Upper lobe of left lung (tissue), 6 donors: ENCODE data around the gene INSRR. TPM values are rescaled to one million over a fixed set of nuclear protein-coding genes. Genes with fewer than 3 reads are reported as not detected.
A peak's percentile ranks its signal among the peaks of the same experiment; 100 is the strongest.

Experiments used
- ATAC-seq, 2 donors: fragments of 200-7000 bp; cut with Tn5 transposase; one replicate each; pipeline ENCODE4 v1.9.1; 2022; ENCODE audit warnings: mild to moderate bottlenecking in 2 of 2, moderate library complexity in 2 of 2; ENCODE audit not compliant: low FRiP score in 2 of 2
- DNase-seq, 2 donors: peaks; one replicate each; pipeline ENCODE4 v3.0.0-alpha.2; 2019 to 2020
- H3K27ac ChIP-seq, 4 donors: fragments of 200-600 bp; sonication (generic); one replicate each; pipeline ENCODE4 v1.5.1; 2016 to 2019
- H3K27me3 ChIP-seq, 4 donors: fragments of 200-600 bp; sonication (generic); one replicate each; pipeline ENCODE4 v1.5.1; 2017 to 2019
- H3K36me3 ChIP-seq, 4 donors: fragments of 200-600 bp; sonication (generic); one replicate each; pipeline ENCODE4 v1.5.1; 2016 to 2019
- H3K4me1 ChIP-seq, 4 donors: fragments of 200-600 bp; sonication (generic); one replicate each; pipeline ENCODE4 v1.5.1; 2018 to 2019
- H3K4me3 ChIP-seq, 4 donors: fragments of 200-600 bp; sonication (generic); one replicate each; pipeline ENCODE4 v1.5.1; 2017 to 2019; ENCODE audit warnings: mild to moderate bottlenecking in 2 of 4, moderate library complexity in 1 of 4
- H3K9me3 ChIP-seq, 4 donors: fragments of 200-600 bp; sonication (generic); one replicate each; pipeline ENCODE4 v1.5.1; 2018 to 2019
- EP300 ChIP-seq, 4 donors: sonication (generic); formaldehyde crosslinking; IDR thresholded peaks; one replicate each; pipeline ENCODE4 v1.5.1; 2017; ENCODE audit warnings: antibody characterized with exemption in 4 of 4, control low read depth in 2 of 4
- POLR2A ChIP-seq, 4 donors: fragments of 450-650 bp; IDR thresholded peaks; one replicate each; pipeline ENCODE4 v1.5.1; 2016 to 2017; ENCODE audit warnings: antibody characterized with exemption in 4 of 4, mild to moderate bottlenecking in 2 of 4
- POLR2AphosphoS5 ChIP-seq, 2 donors: sonication (generic); formaldehyde crosslinking; IDR thresholded peaks; one replicate each; pipeline ENCODE4 v1.5.1; 2017; ENCODE audit warnings: antibody characterized with exemption in 2 of 2
- WGBS, 2 donors: methylation state at CpG; one replicate each; pipeline ENCODE4 v1.1.5; 2017 to 2018; 5-methylcytosine and 5-hydroxymethylcytosine counted together
- total RNA-seq, 6 donors: library from RNA; depleted of rRNA in 4 of 6; stranded (reverse); fragments of >200 nt in 4 of 6; gene quantifications; one replicate each; pipeline versions ENCODE4 v1.1.0 to v1.2.1, GENCODE V29; 2016 to 2021
- TF ChIP-seq, protein P1 (sequence below), 6 experiments: fragments of 450-650 bp in 4 of 6; fragments of 200-600 bp in 2 of 6; sonication (generic) in 2 of 6; IDR thresholded peaks; one replicate each; pipeline ENCODE4 v1.5.1; 2016 to 2019; ENCODE audit warnings: antibody characterized with exemption in 6 of 6
- donor health status: DM: no; HTN: no; CAD: no; lungs with moderate emphysema.
- donor health status: DM: no; HTN: yes; CAD: no; lungs with severe emphysema.

The INSRR gene
- total RNA-seq, 6 donors from 2014 or later = 0.03 to 0.22 TPM; not detected in 4

DNA sequence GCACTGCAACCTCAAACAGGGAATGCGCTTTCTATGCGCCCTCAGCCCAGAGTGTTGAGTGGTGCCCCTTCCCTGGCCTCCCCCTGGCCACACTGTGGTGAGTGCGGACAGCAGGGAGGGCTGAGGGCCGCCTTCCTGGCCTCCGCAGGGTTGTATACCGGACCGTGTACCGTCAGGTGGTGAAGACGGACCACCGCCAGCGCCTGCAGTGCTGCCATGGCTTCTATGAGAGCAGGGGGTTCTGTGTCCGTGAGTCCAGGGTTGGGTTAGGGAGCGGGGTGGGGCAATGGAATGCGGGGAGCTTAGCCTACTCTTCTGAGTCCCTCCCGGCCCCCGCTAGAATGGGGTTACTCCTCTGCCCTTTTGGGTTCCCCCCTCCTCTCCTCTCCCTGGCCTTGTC lies 46.3 kb upstream of the INSRR start:
- 79 to 90% methylated on average over 13 to 16 of the region's 16 CpGs for WGBS, 2 donors
- no peak for ATAC-seq
- peaks cover 18 to 45% (median 37%) of the 10 kb centered on the region in 4 donors for H3K4me1 ChIP-seq

DNA sequence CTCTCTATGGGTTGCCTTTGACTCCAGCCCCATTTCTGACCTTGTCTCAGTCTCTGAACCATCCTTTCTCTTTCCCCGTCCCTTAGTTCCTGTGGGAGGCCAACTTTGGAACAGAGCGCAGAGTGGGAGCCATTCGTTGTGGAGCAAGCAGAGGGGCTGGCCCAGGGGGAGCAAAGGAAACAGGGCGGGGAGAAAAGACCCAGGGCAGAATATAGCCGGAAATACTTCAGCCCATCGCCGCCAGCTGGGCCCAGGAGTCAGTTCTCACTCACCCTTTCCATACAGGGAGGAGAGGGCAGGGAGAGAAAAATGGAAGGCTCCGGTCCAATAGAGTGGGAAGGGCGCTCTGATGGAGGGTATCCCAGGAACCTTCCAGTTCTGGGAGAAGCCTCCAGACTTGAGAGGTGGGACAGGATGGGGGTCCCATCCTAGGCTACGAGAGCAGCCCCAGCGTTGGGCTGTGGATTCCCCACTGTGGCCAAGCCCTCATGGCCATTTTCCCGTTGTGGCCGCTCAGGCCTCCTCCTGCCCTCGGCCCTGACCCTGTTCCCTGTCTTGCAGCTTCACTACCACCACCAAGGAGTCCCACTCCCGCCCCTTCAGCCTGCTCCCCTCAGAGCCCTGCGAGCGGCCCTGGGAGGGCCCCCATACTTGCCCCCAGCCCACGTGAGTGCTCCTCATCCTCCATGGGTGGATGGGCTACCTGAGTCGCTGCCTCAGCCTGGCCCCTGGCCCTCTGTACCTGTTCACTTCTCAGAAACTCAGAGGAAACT lies 45.5 kb upstream of the INSRR start:
- no peak overlapping the region for H3K4me3 ChIP-seq
- no peaks in the 10 kb centered on the region for H3K27me3 ChIP-seq
- no peak for DNase-seq
- no peaks in the 10 kb centered on the region for H3K9me3 ChIP-seq
- 73 to 75% methylated on average over 15 to 17 of the region's 19 CpGs for whole genome bisulfite sequencing, 2 donors
- ATAC-seq = no peak
- peaks cover 0 to 42% (median 7%) of the 10 kb centered on the region in 4 donors for H3K36me3 ChIP-seq
- peak overlapping the region in 2 of 4 donors; percentile 11 to 34 for H3K27ac ChIP-seq
- TF ChIP-seq POLR2A (IDR thresholded peaks at IDR 0.05) (no peak), POLR2AphosphoS5 (IDR thresholded peaks at IDR 0.05) (no peak), EP300 (IDR thresholded peaks at IDR 0.05) (no peak)
- TF ChIP-seq, protein P1, sequence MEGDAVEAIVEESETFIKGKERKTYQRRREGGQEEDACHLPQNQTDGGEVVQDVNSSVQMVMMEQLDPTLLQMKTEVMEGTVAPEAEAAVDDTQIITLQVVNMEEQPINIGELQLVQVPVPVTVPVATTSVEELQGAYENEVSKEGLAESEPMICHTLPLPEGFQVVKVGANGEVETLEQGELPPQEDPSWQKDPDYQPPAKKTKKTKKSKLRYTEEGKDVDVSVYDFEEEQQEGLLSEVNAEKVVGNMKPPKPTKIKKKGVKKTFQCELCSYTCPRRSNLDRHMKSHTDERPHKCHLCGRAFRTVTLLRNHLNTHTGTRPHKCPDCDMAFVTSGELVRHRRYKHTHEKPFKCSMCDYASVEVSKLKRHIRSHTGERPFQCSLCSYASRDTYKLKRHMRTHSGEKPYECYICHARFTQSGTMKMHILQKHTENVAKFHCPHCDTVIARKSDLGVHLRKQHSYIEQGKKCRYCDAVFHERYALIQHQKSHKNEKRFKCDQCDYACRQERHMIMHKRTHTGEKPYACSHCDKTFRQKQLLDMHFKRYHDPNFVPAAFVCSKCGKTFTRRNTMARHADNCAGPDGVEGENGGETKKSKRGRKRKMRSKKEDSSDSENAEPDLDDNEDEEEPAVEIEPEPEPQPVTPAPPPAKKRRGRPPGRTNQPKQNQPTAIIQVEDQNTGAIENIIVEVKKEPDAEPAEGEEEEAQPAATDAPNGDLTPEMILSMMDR (IDR thresholded peaks at IDR 0.05) = no peak
- H3K4me1 ChIP-seq = peaks cover 23 to 53% (median 44%) of the 10 kb centered on the region in 4 donors

More for the DNA sequence above, 46.3 kb upstream of the INSRR start:
- Histone ChIP-seq H3K4me3 (no peak overlapping the region), H3K9me3 (no peaks in the 10 kb centered on the region), H3K36me3 (peaks cover 0 to 50% (median 8%) of the 10 kb centered on the region in 4 donors), H3K27ac (no peak overlapping the region), H3K27me3 (no peaks in the 10 kb centered on the region)
- DNase-seq = no peak
- TF ChIP-seq, protein P1 (IDR thresholded peaks at IDR 0.05) = no peak
- no peak for TF ChIP-seq POLR2A (IDR thresholded peaks at IDR 0.05)
- TF ChIP-seq EP300 (IDR thresholded peaks at IDR 0.05) = no peak
- TF ChIP-seq POLR2AphosphoS5 (IDR thresholded peaks at IDR 0.05) = no peak

DNA sequence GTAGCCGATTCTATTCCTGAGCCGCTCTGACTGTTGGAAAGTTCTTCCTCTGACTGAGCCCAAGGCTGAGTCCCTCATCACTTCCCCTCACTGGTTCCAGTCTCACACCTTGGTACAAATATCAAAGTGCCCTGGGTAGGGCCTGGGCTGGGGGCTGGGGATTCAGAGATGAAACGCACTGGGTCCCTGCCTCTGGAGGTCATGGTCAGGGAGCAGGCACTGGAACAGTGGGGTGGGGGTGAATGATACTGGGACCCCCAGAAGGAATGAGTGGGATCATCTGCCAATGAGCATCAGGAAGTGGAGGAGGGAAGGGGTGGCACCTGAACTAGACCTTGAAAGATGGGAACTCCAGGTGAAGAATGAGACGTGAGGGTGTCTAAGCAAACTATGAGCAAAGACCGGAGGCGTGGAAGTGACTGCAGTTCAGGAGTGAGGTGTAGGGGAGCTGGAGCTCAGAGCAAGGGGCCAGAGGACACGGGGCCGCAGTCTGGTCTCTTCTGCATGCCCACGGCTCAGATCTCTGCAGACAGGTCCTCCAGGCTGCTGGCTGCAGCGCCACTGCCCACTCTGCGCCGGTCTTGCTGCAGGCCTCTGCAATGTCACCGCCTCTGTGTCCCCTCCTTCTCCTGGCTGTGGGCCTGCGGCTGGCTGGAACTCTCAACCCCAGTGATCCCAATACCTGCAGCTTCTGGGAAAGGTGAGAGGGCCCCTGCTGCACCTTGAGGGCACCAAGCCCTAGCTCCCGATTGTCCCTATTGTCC lies 44.6 kb upstream of the INSRR start:
- Histone ChIP-seq H3K27ac (peak overlapping the region in 2 of 4 donors; percentile 11 to 48), H3K36me3 (peaks cover 0 to 34% (median 4%) of the 10 kb centered on the region in 4 donors), H3K4me1 (peaks cover 28 to 62% (median 53%) of the 10 kb centered on the region in 4 donors), H3K4me3 (no peak overlapping the region), H3K27me3 (no peaks in the 10 kb centered on the region), H3K9me3 (no peaks in the 10 kb centered on the region)
- no peak for DNase-seq
- no peak for ATAC-seq
- TF ChIP-seq POLR2A (IDR thresholded peaks at IDR 0.05) (no peak), POLR2AphosphoS5 (IDR thresholded peaks at IDR 0.05) (no peak), EP300 (IDR thresholded peaks at IDR 0.05) (no peak)
- TF ChIP-seq, protein P1 (IDR thresholded peaks at IDR 0.05) = no peak
- 74 to 81% methylated on average over 14 to 15 of the region's 15 CpGs for WGBS, 2 donors

DNA sequence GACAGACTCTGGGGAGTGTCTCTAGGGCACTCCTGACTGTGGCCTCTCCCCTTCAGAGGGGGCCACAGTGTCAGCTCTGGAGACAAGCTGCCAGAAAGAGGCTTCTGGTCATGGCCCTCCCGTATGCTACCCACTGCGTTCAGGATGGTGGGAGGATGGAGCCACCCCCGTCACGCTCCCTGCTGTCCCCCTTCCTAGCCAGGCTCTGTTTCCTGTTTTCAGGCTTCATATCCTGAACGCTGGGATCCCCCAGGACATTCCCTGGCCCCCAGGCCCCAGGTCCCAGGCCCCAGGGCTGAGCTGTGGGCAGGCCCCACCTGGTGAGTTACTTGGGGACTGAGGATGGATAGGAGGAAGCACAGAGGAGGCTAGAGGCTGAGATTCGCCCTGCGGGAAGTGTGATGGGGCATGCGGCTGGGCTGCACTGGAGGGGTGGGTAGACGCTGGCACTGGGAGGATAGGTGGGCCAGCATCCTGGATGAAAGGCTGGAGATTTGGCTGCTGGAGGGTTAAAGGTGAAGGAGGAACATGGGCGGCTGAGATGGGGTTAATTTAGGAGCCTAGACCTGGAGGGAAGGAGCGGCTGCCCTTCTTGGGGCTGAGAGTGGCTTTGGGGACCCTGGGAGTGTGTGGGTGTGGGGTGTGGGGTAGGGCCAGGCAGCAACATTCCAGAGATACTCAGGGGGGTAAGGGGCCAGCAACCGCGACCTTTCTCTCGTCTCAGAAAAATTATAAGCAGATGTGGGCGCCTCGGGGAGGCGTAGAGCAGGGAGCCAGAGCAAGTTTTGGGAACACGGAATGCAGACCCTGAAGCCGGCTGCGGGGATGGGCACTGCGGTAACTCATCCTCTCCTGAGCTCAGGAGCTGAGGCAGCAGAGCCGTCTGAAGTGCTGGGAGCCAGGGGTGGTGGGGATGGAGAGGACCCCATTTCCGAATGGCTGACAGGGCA lies 43.3 kb upstream of the INSRR start:
- 68 to 70% methylated on average over 20 to 22 of the region's 23 CpGs for WGBS, 2 donors
- H3K4me1 ChIP-seq = peaks cover 36 to 68% (median 61%) of the 10 kb centered on the region in 4 donors
- TF ChIP-seq EP300 (IDR thresholded peaks at IDR 0.05) (no peak), POLR2AphosphoS5 (IDR thresholded peaks at IDR 0.05) (no peak), POLR2A (IDR thresholded peaks at IDR 0.05) (no peak)
- TF ChIP-seq, protein P1 (IDR thresholded peaks at IDR 0.05) = no peak
- no peak for ATAC-seq
- H3K4me3 ChIP-seq = no peak overlapping the region
- no peaks in the 10 kb centered on the region for H3K27me3 ChIP-seq
- peak overlapping the region in 2 of 4 donors; percentile 13 to 17 for H3K27ac ChIP-seq
- no peaks in the 10 kb centered on the region for H3K9me3 ChIP-seq
- peaks cover 0 to 21% (median 0%) of the 10 kb centered on the region in 4 donors for H3K36me3 ChIP-seq
- DNase-seq = no peak
